Activated CD8-positive, alpha-beta memory T cell treated with anti-CD3 and anti-CD28 coated beads for 1 hour (primary cell): ENCODE measurements around the gene QSOX2.

ENCODE experiments used
- DNase-seq, 2 donors: peaks; one replicate each; pipeline ENCODE4 v3.0.0-alpha.2; 2020; ENCODE audit warnings: low read depth in 1 of 2; ENCODE audit errors: extremely low read depth in 1 of 2

Gene QSOX2

GRCh38 chr9:136265561-136266355 lies 20.1 kb upstream of the QSOX2 start:
- no peak for DNase-seq

DNA sequence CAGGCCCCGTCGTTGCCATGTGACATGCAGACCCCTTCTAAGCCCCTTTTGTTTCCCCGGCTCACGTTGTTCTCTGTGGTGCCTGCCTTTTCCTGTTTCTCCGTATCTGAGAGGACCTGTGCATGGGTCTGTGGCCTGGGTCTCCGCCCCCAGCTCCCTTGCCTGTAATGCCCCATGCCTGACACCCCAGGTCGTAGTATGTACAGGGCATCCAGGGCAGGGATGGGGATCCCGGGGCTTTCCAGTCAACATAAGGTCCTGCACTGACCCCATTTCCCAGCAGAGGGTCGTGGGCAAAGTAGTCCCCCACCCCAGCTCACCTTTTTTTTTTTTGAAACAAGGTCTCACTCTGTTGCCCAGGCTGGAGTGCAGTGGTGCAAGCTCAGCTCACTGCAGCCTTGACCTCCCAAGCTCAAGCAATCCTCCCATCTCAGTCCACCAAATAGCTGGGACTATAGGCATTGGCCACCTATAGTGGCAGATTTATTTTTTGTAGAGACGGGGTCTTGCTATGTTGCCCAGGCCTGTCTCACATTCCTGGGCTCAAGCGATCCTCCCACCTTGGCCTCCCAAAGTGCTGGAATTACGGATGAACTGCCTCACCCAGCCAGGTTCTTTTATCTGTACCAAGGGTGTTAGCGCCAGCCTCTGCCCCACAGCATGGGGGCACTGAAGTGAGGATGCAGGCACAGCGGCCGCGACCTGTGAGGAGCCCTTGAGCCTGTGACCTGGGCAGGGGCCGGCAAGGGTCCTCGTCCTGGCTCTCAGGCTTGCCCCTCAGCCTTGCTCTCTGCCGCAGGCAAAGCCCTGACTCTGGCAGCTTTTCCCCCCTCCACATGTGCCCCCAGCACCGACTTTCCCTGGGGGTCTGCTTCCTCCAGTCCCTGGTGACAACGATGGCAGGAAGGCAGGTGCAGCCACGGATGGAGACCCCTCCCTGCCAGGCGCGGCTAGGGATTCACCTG lies 19.1 kb upstream of the QSOX2 start:
- no peak for DNase-seq

- DNase-seq: no peak
Observed at GRCh38 chr9:136264031-136264430, 18.4 kb upstream of the QSOX2 start.

- no peak for DNase-seq
Observed at GRCh38 chr9:136262671-136263178, 17.1 kb upstream of the QSOX2 start.

- no peak for DNase-seq
Observed at GRCh38 chr9:136261686-136262430, 16.2 kb upstream of the QSOX2 start.

DNA sequence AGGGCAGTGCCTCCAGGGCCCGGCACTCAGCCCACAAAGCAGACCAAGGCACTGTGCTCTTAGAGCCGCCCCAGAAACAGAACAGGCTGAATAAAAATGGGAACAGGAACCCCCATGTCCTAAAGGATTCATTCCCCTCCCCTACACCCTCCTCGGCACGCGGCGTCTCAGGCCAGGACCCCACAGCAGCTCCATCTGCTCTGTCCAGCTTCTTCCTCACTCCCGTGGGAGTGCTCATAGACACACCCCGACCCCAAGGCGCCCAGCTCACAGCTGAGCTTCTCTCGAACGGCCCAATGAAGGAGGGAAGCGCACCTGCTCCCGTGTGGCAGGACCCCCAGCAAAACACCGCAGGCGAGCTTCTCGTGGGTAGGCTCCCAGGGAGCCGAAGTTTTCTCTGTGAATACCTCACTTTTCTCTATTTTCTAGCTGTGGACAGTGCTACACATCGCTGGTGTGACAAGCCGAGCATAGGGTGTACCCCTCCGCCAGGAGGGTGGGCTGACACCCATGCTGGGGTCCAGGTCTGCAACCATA lies 15.4 kb upstream of the QSOX2 start:
- DNase-seq: no peak

GRCh38 chr9:136260521-136260920 lies 14.9 kb upstream of the QSOX2 start:
- no peak for DNase-seq

GRCh38 chr9:136259836-136260235 lies 14.2 kb upstream of the QSOX2 start:
- no peak for DNase-seq

DNA sequence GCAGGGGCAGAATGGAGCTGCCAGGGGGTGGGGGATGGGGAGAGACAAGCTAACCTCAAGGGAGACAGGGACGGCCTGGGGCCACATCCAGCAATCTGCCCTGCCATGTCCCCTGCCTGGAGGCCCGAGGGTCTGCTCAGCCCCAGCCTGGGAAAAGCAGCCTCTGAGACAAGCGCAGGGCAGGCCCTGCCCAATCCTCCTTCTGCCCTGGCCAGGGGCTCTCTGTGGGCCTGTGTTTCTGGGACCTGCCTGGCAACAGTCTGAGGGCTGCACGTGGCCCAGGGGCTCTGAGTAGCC lies 13.9 kb upstream of the QSOX2 start:
- no peak for DNase-seq

DNA sequence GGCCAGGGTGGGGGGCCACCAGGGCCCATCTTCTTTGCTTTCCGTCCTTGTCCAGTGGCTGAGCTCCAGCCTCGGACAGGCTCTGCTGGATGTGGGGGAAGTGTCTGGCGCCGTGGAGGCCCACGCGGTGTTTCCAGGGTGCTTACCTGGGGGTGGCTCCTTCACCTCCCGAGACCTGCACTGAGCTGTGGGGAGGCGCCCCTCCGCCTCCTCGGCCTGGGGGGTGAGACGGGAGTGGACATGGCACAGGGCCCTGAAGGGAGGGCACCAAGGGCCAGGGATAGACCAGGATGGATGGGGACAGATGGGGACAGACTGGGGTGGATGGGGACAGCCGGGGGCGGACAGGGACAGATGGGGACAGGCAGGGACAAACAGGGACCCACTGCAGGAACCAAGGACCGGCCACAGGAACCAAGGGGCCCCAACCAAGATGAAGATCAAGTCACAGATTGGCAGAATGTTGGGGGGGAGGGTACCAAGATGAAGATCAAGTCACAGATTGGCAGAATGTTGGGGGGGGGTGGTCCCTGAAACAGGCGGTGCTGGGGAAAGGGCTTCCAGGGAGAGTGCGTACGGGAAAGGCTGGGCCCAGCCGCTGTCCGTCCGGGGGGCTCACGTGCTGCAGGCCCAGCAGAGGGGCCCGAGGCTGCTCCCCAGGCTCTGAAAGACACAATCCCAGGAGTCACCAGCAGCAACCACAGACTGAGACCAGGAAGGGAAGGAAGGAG lies 13.3 kb upstream of the QSOX2 start:
- no peak for DNase-seq

GRCh38 chr9:136258299-136258625 lies 12.7 kb upstream of the QSOX2 start:
- DNase-seq: no peak

DNA sequence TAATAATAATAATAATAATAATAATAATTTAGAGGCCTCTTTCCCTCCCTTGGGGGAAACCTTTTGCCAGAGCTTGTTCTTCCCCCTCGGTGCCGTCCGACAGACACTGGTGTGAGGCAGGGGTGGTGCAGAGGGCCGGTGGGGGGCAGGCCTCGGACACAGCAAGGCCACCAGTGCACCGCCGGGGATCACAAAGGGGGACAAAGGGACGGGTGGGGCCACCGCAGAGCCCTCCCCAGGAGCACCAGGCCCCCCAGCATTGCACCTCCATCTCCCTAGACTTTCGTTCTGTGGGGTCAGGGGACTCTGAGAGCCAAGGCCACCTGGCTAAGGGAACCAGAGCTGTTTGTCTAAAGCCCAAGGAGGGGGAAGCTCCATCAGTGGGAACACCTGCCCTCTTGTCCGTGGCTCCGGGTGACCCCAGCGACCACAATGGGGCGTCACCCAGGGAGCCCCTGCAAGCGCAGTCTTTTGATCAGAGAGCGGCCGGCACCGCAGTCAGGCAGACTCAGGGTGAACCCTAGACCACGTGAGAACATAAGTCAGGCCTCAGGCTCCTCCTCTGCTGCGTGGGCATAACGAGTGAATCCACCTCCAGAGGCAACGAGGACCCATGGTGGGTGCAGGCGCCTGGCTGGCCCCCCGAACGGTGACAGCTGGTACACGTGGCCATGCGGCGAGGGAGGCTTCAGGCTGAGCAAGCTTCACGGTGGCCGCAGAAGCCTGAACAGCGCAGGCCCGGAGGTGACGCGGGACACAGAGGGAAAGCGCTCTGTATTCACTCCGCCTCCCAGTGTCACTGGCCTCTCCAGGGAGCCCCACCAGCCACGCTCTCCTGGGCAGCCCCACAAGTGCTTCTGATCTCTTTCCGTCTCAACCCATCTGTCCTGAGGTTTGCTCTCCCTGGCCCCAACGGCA lies 12.0 kb upstream of the QSOX2 start:
- DNase-seq: no peak

- no peak for DNase-seq
Observed at GRCh38 chr9:136255896-136256890, 10.6 kb upstream of the QSOX2 start.

DNA sequence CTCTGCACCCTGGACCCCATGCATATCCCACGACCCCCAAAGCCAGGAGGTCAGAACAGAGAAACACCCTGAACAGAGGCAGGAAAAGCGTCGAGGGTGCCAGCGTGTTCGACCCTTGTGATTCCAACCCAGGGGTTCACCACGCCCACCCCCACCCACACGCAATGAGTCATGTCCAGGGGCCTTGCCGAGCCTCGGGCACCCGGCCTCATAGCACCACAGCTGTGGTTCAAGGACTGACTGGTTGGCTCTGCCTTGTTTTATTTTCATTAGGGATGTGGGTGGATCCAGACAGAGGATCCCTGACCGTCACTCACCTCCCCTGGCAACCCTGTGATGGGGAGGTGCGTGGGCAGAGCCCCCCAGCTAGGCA lies 9.5 kb upstream of the QSOX2 start:
- no peak for DNase-seq

GRCh38 chr9:136254381-136255165 lies 9.0 kb upstream of the QSOX2 start:
- no peak for DNase-seq

DNA sequence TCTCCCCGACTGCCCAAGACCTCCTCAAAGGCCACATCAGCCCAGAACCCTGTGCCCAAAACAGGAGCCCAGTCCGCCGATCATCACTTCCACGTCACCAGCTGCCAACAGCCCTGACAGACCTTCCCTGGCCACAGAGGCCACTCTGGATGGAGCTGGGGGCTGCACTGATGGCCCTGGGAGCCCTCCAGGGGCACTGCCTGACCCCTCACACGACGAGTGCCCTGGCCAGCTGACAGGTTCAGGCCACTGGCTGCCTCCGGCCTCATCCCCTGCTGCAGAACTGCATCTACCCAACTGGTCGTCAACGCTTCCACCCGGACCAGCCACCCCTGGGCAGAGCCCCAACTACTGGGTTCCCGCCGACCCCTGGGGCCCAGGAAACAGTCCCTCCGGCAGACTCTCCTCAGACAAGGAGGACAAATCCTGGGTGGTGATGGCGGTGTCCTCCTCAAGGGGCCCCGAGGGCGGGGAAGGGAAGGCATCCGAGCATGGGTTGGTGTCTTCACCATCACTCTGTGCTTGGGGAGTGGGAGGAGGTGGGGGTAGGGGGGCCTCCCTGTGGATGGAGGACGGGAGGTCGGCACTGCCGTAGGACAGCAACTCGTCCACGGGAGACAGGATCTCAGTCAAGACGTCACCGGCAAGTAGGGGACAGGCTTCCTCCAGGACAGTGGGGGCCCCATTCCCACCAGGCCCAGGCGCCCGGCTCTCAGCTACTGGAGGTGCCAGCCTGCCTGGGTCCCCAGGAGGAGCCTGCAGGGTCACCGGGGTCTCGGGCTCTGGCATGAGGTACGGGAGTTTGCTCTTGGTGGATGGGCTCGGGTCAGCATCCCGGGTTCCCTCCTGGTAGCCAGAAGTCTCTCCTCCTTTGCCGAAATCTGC lies 7.9 kb upstream of the QSOX2 start:
- DNase-seq: no peak
